ENCODE data around the gene C3orf80.
"Not testable (repeated sequence)": the region's sequence is repeated elsewhere in the genome, so short reads cannot be mapped to it uniquely, and the experiment has no call there.

The C3orf80 gene

GRCh38 chr3:160199108-160199507, 26.1 kb upstream of the C3orf80 start:
- Mint-ChIP-seq H3K36me3 (no peaks in the 10 kb centered on the region), H3K27ac (no peak overlapping the region), H3K9me3 (no peaks in the 10 kb centered on the region), H3K4me1 (no peaks in the 10 kb centered on the region), H3K27me3 (peaks cover 2% of the 10 kb centered on the region), H3K4me3 (no peak overlapping the region)

- Mint-ChIP-seq H3K27me3 (peaks cover 2% of the 10 kb centered on the region), H3K36me3 (no peaks in the 10 kb centered on the region), H3K4me1 (no peaks in the 10 kb centered on the region), H3K4me3 (no peak overlapping the region), H3K27ac (no peak overlapping the region), H3K9me3 (no peaks in the 10 kb centered on the region)
Measured at GRCh38 chr3:160200353-160200752, 24.9 kb upstream of the C3orf80 start.

DNA sequence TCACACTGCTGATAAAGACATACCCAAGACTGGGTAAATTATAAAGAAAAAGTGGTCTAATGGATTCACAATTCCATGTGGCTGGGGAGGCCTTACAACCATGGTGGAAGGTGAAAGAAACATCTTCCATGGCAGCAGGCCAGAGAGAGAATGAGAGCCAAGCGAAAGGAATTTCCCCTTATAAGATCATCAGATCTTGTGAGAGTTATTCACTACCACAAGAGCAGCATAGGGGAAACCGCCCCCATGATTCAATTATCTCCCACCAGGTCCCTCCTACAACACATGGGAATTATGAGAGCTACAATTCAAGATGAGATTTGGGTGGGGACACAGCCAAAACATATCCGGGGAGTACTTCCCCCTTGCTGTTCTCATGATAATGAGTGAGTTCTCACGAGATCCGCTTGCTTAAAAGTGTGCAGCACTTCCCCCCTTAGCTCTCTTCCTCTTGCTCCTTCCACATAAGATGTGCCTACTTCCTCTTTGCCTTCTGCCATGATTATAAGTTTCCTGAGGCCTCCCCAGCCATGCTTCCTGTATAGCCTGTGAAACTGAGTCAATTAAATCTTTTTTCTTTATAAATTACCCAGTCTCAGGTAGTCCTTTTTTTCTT, 20.7 kb upstream of the C3orf80 start:
- H3K4me3 Mint-ChIP-seq, H3K36me3 Mint-ChIP-seq, H3K27me3 Mint-ChIP-seq, H3K4me1 Mint-ChIP-seq, H3K9me3 Mint-ChIP-seq, H3K27ac Mint-ChIP-seq: not testable (repeated sequence)

GRCh38 chr3:160205606-160206005, 19.6 kb upstream of the C3orf80 start:
- Mint-ChIP-seq H3K27me3 (peaks cover 2% of the 10 kb centered on the region), H3K27ac (no peak overlapping the region), H3K36me3 (no peaks in the 10 kb centered on the region), H3K9me3 (no peaks in the 10 kb centered on the region), H3K4me1 (no peaks in the 10 kb centered on the region), H3K4me3 (no peak overlapping the region)

GRCh38 chr3:160210341-160210740, 14.9 kb upstream of the C3orf80 start:
- no peak overlapping the region for H3K4me3 Mint-ChIP-seq
- H3K36me3 Mint-ChIP-seq = no peaks in the 10 kb centered on the region
- peaks cover 17% of the 10 kb centered on the region for H3K27me3 Mint-ChIP-seq
- no peak overlapping the region for H3K27ac Mint-ChIP-seq
- no peaks in the 10 kb centered on the region for H3K9me3 Mint-ChIP-seq
- H3K4me1 Mint-ChIP-seq = no peaks in the 10 kb centered on the region

DNA sequence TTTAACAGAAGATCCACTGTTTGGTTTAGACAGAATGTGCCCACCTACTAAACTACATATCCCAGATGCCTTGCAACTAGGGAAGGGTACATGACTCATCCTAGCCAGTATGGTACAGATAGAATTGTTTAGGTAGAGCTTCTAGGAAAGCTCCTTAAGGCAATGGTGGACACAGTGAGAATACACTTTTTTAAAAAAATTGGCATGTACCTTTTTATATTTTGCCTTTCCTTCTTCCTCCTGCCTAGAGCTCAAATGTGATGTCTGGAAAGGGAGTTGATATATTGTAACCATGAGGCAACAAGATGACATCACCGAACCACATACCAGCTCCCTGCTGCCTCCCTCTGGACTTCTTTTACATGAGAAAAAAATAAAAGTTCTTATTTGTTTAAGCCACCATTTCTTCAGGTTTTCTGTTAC, 14.4 kb upstream of the C3orf80 start:
- Mint-ChIP-seq H3K36me3 (no peaks in the 10 kb centered on the region), H3K27ac (no peak overlapping the region), H3K4me3 (no peak overlapping the region), H3K9me3 (no peaks in the 10 kb centered on the region), H3K27me3 (peaks cover 17% of the 10 kb centered on the region), H3K4me1 (no peaks in the 10 kb centered on the region)

- Mint-ChIP-seq H3K4me3 (no peak overlapping the region), H3K27me3 (peaks cover 15% of the 10 kb centered on the region), H3K27ac (no peak overlapping the region), H3K36me3 (no peaks in the 10 kb centered on the region), H3K9me3 (no peaks in the 10 kb centered on the region), H3K4me1 (no peaks in the 10 kb centered on the region)
Measured at GRCh38 chr3:160213191-160213590, 12.0 kb upstream of the C3orf80 start.

DNA sequence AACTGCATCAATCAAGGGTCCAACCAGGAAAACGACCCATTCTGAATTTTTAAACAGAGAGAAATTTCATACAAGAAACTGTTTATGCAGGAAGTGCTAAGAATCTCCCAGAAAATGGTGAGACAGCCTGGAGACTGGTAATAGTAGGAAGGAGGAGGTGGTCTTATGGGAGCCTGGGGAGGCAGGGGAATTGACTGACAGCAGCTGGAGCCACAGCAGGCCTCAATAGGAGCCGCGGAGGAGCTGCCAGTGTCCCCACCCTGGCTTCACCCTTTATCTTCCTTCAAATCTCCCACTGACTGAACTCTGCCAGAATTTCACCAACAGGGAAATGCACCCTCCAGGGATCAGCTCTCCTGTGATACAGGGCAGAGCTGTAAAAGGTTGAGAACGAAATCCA, 7.5 kb upstream of the C3orf80 start:
- no peak overlapping the region for H3K27ac Mint-ChIP-seq
- peaks cover 32% of the 10 kb centered on the region for H3K27me3 Mint-ChIP-seq
- H3K9me3 Mint-ChIP-seq = no peaks in the 10 kb centered on the region
- no peak overlapping the region for H3K4me3 Mint-ChIP-seq
- no peaks in the 10 kb centered on the region for H3K4me1 Mint-ChIP-seq
- no peaks in the 10 kb centered on the region for H3K36me3 Mint-ChIP-seq

DNA sequence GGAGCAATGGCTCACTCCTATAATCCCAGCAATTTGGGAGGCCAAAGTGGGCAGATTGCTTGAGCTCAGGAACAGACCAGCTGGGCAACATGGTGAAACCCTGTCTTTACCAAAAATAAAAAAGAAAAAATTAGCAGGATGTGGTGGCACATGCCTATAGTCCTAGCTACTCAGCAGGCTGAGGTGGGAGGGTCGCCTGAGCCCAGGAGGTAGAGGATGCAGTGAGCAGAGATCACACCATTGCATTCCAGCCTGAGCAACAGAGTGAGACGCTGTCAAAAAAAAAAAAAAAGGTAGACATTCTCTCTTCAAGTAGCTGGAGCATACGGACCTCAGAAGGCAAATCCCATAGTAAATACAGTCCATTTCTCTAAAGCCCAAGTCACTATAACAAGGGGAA, 7.1 kb upstream of the C3orf80 start:
- H3K9me3 Mint-ChIP-seq = no peaks in the 10 kb centered on the region
- no peaks in the 10 kb centered on the region for H3K4me1 Mint-ChIP-seq
- H3K27me3 Mint-ChIP-seq = peaks cover 34% of the 10 kb centered on the region
- no peak overlapping the region for H3K4me3 Mint-ChIP-seq
- no peak overlapping the region for H3K27ac Mint-ChIP-seq
- H3K36me3 Mint-ChIP-seq = no peaks in the 10 kb centered on the region

DNA sequence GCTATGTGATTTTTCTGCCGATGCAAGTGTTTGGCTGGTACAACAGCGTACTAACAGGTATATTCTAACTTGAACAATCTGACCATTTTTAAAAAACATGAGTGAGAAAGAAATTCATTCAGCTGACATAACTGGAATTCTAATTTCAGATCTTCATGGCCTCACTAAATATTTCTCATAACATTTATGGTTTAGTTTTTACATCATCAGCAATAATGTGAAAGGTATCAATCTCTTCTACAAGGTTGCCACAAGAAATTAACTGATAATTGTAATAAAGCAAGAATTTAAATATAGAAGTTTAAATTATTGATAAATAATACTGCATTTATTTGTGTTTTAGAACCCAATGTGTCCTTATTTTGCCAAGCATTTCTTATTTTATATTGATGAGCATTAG, 5.2 kb upstream of the C3orf80 start:
- H3K4me1 Mint-ChIP-seq = peaks cover 4% of the 10 kb centered on the region
- no peak overlapping the region for H3K4me3 Mint-ChIP-seq
- H3K36me3 Mint-ChIP-seq = no peaks in the 10 kb centered on the region
- H3K9me3 Mint-ChIP-seq = no peaks in the 10 kb centered on the region
- peaks cover 39% of the 10 kb centered on the region for H3K27me3 Mint-ChIP-seq
- no peak overlapping the region for H3K27ac Mint-ChIP-seq

DNA sequence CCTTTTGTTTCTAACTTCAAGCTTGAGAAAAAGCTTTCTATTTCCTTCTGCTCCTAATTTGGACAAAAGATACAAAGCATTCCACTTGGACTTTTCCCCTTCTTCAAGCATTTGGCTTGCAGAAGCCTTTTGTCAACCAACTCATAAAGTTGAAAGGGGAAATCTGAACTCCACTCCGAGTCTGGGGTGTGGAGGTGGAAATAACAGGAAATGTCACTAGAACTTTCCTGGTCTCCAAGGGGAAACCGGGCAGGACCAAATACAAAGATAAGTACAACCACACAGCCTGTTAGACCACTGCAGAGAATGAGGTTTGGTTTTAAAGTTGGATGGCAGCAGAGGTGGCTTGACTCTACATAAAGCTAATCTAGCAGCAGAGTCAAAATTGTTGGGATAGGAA, 4.2 kb upstream of the C3orf80 start:
- no peaks in the 10 kb centered on the region for H3K9me3 Mint-ChIP-seq
- peaks cover 5% of the 10 kb centered on the region for H3K4me1 Mint-ChIP-seq
- no peak overlapping the region for H3K4me3 Mint-ChIP-seq
- H3K27ac Mint-ChIP-seq = no peak overlapping the region
- H3K36me3 Mint-ChIP-seq = no peaks in the 10 kb centered on the region
- H3K27me3 Mint-ChIP-seq = peaks cover 37% of the 10 kb centered on the region

- Mint-ChIP-seq H3K27ac (no peak overlapping the region), H3K4me3 (peak overlapping the region; percentile 86), H3K9me3 (no peaks in the 10 kb centered on the region), H3K4me1 (peaks cover 12% of the 10 kb centered on the region), H3K36me3 (no peaks in the 10 kb centered on the region), H3K27me3 (peaks cover 42% of the 10 kb centered on the region)
Measured at GRCh38 chr3:160224256-160224655, 966 bp upstream of the C3orf80 start.

DNA sequence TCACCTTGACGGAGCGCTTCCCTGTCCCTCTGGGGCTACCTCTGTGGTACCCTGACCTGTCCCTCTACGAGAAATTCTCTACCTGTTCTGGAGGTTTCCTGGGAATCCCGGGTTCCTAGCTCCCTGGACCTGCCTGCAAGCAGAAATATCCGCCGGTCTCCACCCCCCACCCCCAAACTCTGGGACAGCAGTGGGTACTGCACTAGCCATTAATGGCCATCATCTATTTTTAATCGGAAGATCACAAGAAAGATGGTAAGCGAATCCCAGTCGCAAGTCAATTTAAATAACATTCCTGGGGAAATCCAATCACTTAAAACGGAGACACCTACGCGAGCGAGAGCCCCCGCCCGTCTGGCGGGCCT, 429 bp upstream of the C3orf80 start:
- Mint-ChIP-seq H3K9me3 (no peaks in the 10 kb centered on the region), H3K4me3 (peak overlapping the region; percentile 86), H3K27me3 (peaks cover 44% of the 10 kb centered on the region), H3K4me1 (peaks cover 12% of the 10 kb centered on the region), H3K36me3 (no peaks in the 10 kb centered on the region), H3K27ac (no peak overlapping the region)

DNA sequence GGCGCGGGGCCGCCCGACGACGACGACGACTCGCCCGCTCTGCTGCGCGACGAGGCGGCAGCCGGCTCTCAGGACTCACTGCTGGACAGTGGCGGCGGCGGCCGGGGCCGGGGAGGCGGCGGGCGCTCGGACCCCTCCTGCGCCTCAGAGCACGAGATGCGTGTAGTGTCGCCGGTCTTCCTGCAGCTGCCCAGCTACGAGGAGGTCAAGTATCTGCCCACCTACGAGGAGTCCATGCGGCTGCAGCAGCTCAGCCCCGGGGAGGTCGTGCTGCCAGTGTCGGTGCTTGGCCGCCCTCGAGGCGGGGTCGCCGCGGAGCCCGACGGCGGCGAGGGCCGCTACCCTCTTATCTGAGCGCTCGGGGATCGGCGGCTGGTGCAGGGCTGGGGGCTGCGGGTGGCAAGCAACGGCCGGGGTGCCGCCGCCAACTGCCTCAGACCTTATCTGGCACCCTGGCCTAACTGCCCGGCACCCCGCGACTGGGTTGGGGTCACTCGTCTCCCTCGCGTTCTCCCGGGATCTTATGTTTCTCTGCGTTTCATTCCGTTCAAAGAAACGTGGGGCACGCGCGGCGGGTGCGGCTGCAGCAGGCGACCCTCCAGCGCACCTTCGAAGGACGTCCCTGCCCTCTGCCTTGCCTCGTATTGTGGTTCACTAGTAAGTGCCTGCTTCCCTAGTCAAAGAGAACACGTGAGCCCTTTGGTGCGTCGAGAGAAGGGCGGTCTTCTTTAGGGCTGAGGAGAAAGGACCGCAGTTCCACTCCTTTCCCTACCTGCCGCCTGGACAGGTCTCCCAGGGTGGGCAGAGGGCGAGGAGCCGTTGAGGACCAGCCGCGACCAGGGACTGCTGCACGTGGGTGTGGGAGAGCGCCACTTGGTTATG, 1.0 kb downstream of the C3orf80 start:
- peaks cover 39% of the 10 kb centered on the region for H3K27me3 Mint-ChIP-seq
- H3K27ac Mint-ChIP-seq = no peak overlapping the region
- H3K9me3 Mint-ChIP-seq = no peaks in the 10 kb centered on the region
- H3K4me1 Mint-ChIP-seq = peaks cover 12% of the 10 kb centered on the region
- no peaks in the 10 kb centered on the region for H3K36me3 Mint-ChIP-seq
- peak overlapping the region; percentile 82 for H3K4me3 Mint-ChIP-seq

GRCh38 chr3:160227419-160227818, 2.2 kb downstream of the C3orf80 start:
- Mint-ChIP-seq H3K27me3 (peaks cover 39% of the 10 kb centered on the region), H3K4me1 (peaks cover 12% of the 10 kb centered on the region), H3K27ac (no peak overlapping the region), H3K36me3 (no peaks in the 10 kb centered on the region), H3K4me3 (no peak overlapping the region), H3K9me3 (no peaks in the 10 kb centered on the region)

DNA sequence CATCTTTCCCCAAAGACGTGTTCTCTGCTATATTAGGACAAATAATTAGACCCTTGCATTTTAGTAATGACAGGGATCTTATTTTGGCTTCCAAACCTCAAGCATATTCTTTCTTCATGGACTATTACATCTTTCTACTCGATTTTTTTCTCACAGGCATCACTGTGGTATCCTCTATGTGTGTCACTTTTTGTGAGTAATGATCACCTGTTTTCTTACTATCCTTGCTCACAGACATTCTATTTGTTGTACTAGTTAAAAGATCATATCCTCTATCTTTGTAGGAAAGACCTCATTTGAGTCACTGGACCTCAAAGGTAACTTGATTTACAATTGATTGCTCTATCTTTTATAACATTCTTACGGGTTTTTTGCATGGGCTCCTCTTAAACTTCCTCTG, 6.8 kb downstream of the C3orf80 start:
- no peaks in the 10 kb centered on the region for H3K9me3 Mint-ChIP-seq
- H3K27ac Mint-ChIP-seq = no peak overlapping the region
- no peaks in the 10 kb centered on the region for H3K4me1 Mint-ChIP-seq
- no peak overlapping the region for H3K4me3 Mint-ChIP-seq
- peaks cover 23% of the 10 kb centered on the region for H3K27me3 Mint-ChIP-seq
- H3K36me3 Mint-ChIP-seq = no peaks in the 10 kb centered on the region
